AG09309 (cell line): ENCODE data around the gene PI16.

Source experiments
- DNase-seq: peaks from one replicate; pipeline ENCODE4 v3.0.0-alpha.2; 2010; ENCODE audit warnings: low read depth
- H3K4me3 ChIP-seq: 2 replicates; pipeline ENCODE4 v1.5.1; 2011; ENCODE audit warnings: mild to moderate bottlenecking, low read depth, low read length, moderate library complexity; ENCODE audit not compliant: control insufficient read depth
- TF ChIP-seq, protein P1 (sequence below): IDR thresholded peaks from 2 replicates; pipeline ENCODE4 v1.5.1; 2011; ENCODE audit warnings: mild to moderate bottlenecking, low read depth, low read length, inconsistent platforms; ENCODE audit not compliant: insufficient read depth, control insufficient read depth; ENCODE audit errors: missing control alignments

The PI16 gene

GRCh38 chr6:36927691-36928546, 26.6 kb upstream of the PI16 start:
- DNase-seq, result no peak
- TF ChIP-seq, protein P1, sequence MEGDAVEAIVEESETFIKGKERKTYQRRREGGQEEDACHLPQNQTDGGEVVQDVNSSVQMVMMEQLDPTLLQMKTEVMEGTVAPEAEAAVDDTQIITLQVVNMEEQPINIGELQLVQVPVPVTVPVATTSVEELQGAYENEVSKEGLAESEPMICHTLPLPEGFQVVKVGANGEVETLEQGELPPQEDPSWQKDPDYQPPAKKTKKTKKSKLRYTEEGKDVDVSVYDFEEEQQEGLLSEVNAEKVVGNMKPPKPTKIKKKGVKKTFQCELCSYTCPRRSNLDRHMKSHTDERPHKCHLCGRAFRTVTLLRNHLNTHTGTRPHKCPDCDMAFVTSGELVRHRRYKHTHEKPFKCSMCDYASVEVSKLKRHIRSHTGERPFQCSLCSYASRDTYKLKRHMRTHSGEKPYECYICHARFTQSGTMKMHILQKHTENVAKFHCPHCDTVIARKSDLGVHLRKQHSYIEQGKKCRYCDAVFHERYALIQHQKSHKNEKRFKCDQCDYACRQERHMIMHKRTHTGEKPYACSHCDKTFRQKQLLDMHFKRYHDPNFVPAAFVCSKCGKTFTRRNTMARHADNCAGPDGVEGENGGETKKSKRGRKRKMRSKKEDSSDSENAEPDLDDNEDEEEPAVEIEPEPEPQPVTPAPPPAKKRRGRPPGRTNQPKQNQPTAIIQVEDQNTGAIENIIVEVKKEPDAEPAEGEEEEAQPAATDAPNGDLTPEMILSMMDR, result no peak
- no peak overlapping the region for H3K4me3 ChIP-seq

GRCh38 chr6:36928547-36928918, 26.0 kb upstream of the PI16 start:
- DNase-seq, result no peak
- H3K4me3 ChIP-seq, result no peak overlapping the region
- TF ChIP-seq, protein P1, result no peak

DNA sequence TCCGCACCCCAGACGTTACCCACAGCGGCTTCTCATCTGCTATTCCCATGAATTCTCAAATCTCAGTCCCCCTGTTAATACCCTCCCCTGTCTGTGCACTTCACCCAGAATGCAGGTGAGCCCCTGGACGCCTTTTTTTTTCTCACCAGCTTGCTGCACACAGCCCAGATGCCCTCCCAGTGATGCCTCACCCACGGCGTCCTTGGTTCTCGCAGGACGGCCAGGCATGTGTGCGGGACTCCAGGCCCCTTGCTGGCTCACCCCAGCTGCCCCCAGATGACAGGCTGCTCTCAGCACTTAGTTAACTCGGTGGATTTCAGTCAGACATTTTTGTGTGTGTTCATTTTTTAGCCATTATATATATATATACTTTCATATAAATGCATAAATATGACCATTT, 25.4 kb upstream of the PI16 start:
- TF ChIP-seq, protein P1, result no peak
- no peak for DNase-seq

GRCh38 chr6:36929607-36930006, 24.9 kb upstream of the PI16 start:
- no peak for DNase-seq
- TF ChIP-seq, protein P1, result no peak

More for the DNA sequence above, 25.4 kb upstream of the PI16 start:
- H3K4me3 ChIP-seq, result no peak overlapping the region

DNA sequence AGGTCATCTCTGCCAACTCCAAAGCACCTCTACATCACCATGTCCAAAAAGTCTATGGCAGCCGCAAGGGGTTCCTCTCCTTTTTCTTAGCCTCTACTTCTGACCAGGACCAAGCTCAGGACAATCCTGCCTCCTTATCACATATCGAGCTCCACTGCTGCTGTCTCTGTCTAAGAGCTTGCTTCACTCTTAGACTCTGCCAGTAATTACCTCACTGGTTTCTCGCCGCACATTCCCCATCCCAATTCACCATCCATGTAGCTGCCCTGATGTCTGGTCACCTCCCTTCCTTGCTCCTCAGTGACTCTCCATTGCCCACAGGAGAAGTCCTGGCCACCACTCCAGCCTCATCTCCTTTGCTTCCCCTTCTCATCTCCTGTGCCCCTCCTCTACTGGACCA, 24.1 kb upstream of the PI16 start:
- H3K4me3 ChIP-seq, result no peak overlapping the region
- no peak for DNase-seq
- TF ChIP-seq, protein P1, result no peak

More at GRCh38 chr6:36929607-36930006, 24.9 kb upstream of the PI16 start:
- no peak overlapping the region for H3K4me3 ChIP-seq

DNA sequence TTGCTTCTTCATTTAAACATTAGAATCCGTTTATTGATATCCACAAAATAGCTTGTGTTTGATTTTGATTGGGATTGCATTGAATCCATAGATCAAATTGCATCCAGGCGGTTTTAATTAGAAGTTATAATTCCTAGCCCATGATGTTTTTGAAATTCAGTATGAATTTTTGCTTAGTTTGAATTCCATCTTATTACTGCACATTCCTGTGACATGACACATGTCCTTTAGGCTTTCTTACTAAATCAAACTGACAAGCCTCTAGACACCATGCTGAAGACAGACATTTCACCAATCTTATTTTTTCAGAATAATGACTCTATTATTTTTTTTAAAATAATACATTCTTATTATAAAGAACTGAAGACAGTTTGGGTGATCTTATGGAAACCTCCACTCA, 21.4 kb upstream of the PI16 start:
- DNase-seq, result no peak

More for the DNA sequence above, 21.4 kb upstream of the PI16 start:
- TF ChIP-seq, protein P1, result no peak
- no peak overlapping the region for H3K4me3 ChIP-seq
